ENCODE measurements around the gene GDNF.

- TF ChIP-seq, protein P1, sequence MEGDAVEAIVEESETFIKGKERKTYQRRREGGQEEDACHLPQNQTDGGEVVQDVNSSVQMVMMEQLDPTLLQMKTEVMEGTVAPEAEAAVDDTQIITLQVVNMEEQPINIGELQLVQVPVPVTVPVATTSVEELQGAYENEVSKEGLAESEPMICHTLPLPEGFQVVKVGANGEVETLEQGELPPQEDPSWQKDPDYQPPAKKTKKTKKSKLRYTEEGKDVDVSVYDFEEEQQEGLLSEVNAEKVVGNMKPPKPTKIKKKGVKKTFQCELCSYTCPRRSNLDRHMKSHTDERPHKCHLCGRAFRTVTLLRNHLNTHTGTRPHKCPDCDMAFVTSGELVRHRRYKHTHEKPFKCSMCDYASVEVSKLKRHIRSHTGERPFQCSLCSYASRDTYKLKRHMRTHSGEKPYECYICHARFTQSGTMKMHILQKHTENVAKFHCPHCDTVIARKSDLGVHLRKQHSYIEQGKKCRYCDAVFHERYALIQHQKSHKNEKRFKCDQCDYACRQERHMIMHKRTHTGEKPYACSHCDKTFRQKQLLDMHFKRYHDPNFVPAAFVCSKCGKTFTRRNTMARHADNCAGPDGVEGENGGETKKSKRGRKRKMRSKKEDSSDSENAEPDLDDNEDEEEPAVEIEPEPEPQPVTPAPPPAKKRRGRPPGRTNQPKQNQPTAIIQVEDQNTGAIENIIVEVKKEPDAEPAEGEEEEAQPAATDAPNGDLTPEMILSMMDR (IDR thresholded peaks at IDR 0.05; ENCODE audit: low read length): no peak
- no peak for TF ChIP-seq EZH2 (IDR thresholded peaks at IDR 0.05; ENCODE audit: borderline replicate concordance, low read length)
Measured at GRCh38 chr5:37801521-37801920, 38.3 kb downstream of the GDNF start.
